ENCODE data around the gene C17orf67. TPM values are rescaled to one million over a fixed set of nuclear protein-coding genes. Genes with fewer than 3 reads are reported as not detected.

C17orf67 gene
- total and polyA plus RNA-seq, 2 of the 13 experiments (the other 11 are each of a cell fraction or from before 2014, with no cell fraction given), result 0.41 to 0.86 TPM

DNA sequence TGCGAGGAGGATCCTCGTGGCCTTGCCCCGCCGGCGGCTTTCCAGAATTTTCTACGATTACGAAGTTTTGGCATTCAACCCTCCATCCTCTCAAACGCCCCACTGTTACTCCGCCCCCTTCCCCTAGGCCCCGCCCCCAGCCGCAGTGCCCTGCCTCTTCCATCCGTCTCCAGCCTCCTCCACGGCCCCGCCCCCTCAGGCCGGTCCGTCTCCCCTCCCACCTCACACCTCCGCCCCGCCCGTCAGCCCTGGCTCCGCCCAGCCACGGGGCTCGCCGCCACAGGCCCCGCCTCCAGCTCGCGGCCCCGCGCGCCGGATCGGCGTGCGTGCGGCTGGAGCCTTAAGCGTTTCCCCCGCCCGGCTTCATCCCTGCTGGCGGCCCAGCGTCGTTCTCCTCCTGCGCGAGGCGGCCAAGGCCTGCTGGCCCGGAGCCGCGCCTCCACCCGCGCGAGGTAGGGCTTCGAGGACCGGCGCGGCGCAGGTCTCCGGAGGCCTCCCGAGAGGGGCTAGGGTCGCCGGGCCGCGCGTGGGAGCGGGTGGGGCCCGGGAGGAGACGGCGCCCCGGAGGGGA is at the start of gene C17orf67, which contains the start of gene DGKE (continued):
- TF ChIP-seq NR1H2 (CRISPR knock-in tag; IDR thresholded peaks at IDR 0.05; ENCODE audit: borderline replicate concordance, low read depth), result peak; percentile 73; the same call in 1 of the 2 replicates
- TF ChIP-seq XBP1 (CRISPR knock-in tag; IDR thresholded peaks at IDR 0.05), result no peak
- TF ChIP-seq, protein P1, sequence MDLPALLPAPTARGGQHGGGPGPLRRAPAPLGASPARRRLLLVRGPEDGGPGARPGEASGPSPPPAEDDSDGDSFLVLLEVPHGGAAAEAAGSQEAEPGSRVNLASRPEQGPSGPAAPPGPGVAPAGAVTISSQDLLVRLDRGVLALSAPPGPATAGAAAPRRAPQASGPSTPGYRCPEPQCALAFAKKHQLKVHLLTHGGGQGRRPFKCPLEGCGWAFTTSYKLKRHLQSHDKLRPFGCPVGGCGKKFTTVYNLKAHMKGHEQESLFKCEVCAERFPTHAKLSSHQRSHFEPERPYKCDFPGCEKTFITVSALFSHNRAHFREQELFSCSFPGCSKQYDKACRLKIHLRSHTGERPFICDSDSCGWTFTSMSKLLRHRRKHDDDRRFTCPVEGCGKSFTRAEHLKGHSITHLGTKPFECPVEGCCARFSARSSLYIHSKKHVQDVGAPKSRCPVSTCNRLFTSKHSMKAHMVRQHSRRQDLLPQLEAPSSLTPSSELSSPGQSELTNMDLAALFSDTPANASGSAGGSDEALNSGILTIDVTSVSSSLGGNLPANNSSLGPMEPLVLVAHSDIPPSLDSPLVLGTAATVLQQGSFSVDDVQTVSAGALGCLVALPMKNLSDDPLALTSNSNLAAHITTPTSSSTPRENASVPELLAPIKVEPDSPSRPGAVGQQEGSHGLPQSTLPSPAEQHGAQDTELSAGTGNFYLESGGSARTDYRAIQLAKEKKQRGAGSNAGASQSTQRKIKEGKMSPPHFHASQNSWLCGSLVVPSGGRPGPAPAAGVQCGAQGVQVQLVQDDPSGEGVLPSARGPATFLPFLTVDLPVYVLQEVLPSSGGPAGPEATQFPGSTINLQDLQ (CRISPR knock-in tag; IDR thresholded peaks at IDR 0.05), result peak; percentile 79; the same call in 1 of the 2 replicates
- TF ChIP-seq SP1 (IDR thresholded peaks at IDR 0.05), result no peak
- TF ChIP-seq SP1 (CRISPR knock-in tag; IDR thresholded peaks at IDR 0.05), result peak; percentile 85
- TF ChIP-seq, protein P2, sequence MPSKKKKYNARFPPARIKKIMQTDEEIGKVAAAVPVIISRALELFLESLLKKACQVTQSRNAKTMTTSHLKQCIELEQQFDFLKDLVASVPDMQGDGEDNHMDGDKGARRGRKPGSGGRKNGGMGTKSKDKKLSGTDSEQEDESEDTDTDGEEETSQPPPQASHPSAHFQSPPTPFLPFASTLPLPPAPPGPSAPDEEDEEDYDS (CRISPR knock-in tag; IDR thresholded peaks at IDR 0.05), result peak; percentile 46; the same call in 1 of the 2 replicates
- TF ChIP-seq ZNF12 (CRISPR knock-in tag; IDR thresholded peaks at IDR 0.05), result no peak
- no peak for TF ChIP-seq MAFG (CRISPR knock-in tag; IDR thresholded peaks at IDR 0.05)
- peak; percentile 71 for TF ChIP-seq ZNF160 (CRISPR knock-in tag; IDR thresholded peaks at IDR 0.05)
- TF ChIP-seq E2F2 (CRISPR knock-in tag; IDR thresholded peaks at IDR 0.05; ENCODE audit: borderline replicate concordance), result peak; percentile 74; the same call in 1 of the 2 replicates
- TF ChIP-seq, protein P3, sequence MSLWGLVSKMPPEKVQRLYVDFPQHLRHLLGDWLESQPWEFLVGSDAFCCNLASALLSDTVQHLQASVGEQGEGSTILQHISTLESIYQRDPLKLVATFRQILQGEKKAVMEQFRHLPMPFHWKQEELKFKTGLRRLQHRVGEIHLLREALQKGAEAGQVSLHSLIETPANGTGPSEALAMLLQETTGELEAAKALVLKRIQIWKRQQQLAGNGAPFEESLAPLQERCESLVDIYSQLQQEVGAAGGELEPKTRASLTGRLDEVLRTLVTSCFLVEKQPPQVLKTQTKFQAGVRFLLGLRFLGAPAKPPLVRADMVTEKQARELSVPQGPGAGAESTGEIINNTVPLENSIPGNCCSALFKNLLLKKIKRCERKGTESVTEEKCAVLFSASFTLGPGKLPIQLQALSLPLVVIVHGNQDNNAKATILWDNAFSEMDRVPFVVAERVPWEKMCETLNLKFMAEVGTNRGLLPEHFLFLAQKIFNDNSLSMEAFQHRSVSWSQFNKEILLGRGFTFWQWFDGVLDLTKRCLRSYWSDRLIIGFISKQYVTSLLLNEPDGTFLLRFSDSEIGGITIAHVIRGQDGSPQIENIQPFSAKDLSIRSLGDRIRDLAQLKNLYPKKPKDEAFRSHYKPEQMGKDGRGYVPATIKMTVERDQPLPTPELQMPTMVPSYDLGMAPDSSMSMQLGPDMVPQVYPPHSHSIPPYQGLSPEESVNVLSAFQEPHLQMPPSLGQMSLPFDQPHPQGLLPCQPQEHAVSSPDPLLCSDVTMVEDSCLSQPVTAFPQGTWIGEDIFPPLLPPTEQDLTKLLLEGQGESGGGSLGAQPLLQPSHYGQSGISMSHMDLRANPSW (CRISPR knock-in tag; IDR thresholded peaks at IDR 0.05; ENCODE audit: borderline replicate concordance), result no peak
- TF ChIP-seq SOX5 (CRISPR knock-in tag; IDR thresholded peaks at IDR 0.05; ENCODE audit: borderline replicate concordance), result no peak
- TF ChIP-seq ATAD3A (CRISPR knock-in tag; IDR thresholded peaks at IDR 0.05), result no peak
- TF ChIP-seq HNRNPUL1 (IDR thresholded peaks at IDR 0.05; ENCODE audit: low read depth, low read length), result no peak
- TF ChIP-seq ZNF780A (CRISPR knock-in tag; IDR thresholded peaks at IDR 0.05), result peak; percentile 69; the same call in 1 of the 2 replicates
- peak; percentile 63; the same call in 1 of the 2 replicates for TF ChIP-seq NR2C2 (CRISPR knock-in tag; IDR thresholded peaks at IDR 0.05; ENCODE audit: borderline replicate concordance)
- TF ChIP-seq CBFB (CRISPR knock-in tag; IDR thresholded peaks at IDR 0.05), result no peak
- peak; percentile 84 for TF ChIP-seq KDM5B (CRISPR knock-in tag; IDR thresholded peaks at IDR 0.05; ENCODE audit: borderline replicate concordance)
- TF ChIP-seq ZFP36 (IDR thresholded peaks at IDR 0.05; ENCODE audit: borderline replicate concordance, low read depth, low read length, partially characterized antibody), result no peak
